SK-N-SH treated with all-trans-retinoic acid at 6 μM for 48 hours (cell line): ENCODE data around the gene SORCS2.

Experiments used
- ATAC-seq: fragments of 200-7000 bp; cut with Tn5 transposase; 3 replicates; pipeline ENCODE4 v1.9.1; 2020; ENCODE audit warnings: mild to moderate bottlenecking, moderate library complexity
- ARNTL ChIP-seq: fragments of 450-650 bp; formaldehyde crosslinking; IDR thresholded peaks from 2 replicates; pipeline ENCODE4 v1.5.0; 2020; ENCODE audit warnings: low read depth, mild to moderate bottlenecking, moderate library complexity, borderline replicate concordance
- BACH2 ChIP-seq: fragments of 250-450 bp; sonication (Bioruptor Pico); IDR thresholded peaks from 2 replicates; pipeline ENCODE4 v1.9.0; 2021; ENCODE audit warnings: mild to moderate bottlenecking, borderline replicate concordance
- CSDC2 ChIP-seq: fragments of 250-450 bp; sonication (Bioruptor Pico); IDR thresholded peaks from 2 replicates; pipeline ENCODE4 v1.5.0; 2020; ENCODE audit warnings: mild to moderate bottlenecking, moderate library complexity
- ESRRG ChIP-seq: fragments of 250-450 bp; sonication (Bioruptor Pico); IDR thresholded peaks from 2 replicates; pipeline ENCODE4 v1.6.1; 2021; ENCODE audit warnings: mild to moderate bottlenecking
- GLIS3 ChIP-seq: fragments of 250-450 bp; sonication (Bioruptor Pico); IDR thresholded peaks from 2 replicates; pipeline ENCODE4 v1.5.0; 2020; ENCODE audit warnings: mild to moderate bottlenecking, moderate library complexity
- ISL1 ChIP-seq: fragments of 250-450 bp; sonication (Bioruptor Pico); IDR thresholded peaks from 2 replicates; pipeline ENCODE4 v2.1.2; 2022; ENCODE audit warnings: mild to moderate bottlenecking, moderate library complexity
- OSR1 ChIP-seq: fragments of 250-450 bp; sonication (Bioruptor Pico); IDR thresholded peaks from 2 replicates; pipeline ENCODE4 v1.8.0; 2022; ENCODE audit warnings: moderate library complexity, mild to moderate bottlenecking, inconsistent platforms
- PPARA ChIP-seq: fragments of 250-450 bp; sonication (Bioruptor Pico); IDR thresholded peaks from 2 replicates; pipeline ENCODE4 v1.5.0; 2020; ENCODE audit warnings: mild to moderate bottlenecking, borderline replicate concordance
- RARB ChIP-seq: fragments of 250-450 bp; sonication (Bioruptor Pico); IDR thresholded peaks from 2 replicates; pipeline ENCODE4 v1.8.0; 2021; ENCODE audit warnings: mild to moderate bottlenecking, moderate library complexity
- SNAI2 ChIP-seq: fragments of 250-450 bp; sonication (Bioruptor Pico); IDR thresholded peaks from 2 replicates; pipeline ENCODE4 v1.5.0; 2020; ENCODE audit warnings: mild to moderate bottlenecking, moderate library complexity
- TCF4 ChIP-seq: fragments of 250-450 bp; sonication (Bioruptor Pico); IDR thresholded peaks from 2 replicates; pipeline ENCODE4 v1.8.0; 2021; ENCODE audit warnings: mild to moderate bottlenecking, moderate library complexity, borderline replicate concordance
- TOX ChIP-seq: fragments of 250-450 bp; sonication (Bioruptor Pico); IDR thresholded peaks from 2 replicates; pipeline ENCODE4 v1.8.0; 2021; ENCODE audit warnings: mild to moderate bottlenecking, moderate library complexity, borderline replicate concordance
- ZC3H10 ChIP-seq: fragments of 250-450 bp; sonication (Bioruptor Pico); IDR thresholded peaks from 2 replicates; pipeline ENCODE4 v1.5.1; 2021; ENCODE audit warnings: mild to moderate bottlenecking, moderate library complexity
- ZFP30 ChIP-seq: fragments of 450-650 bp; formaldehyde crosslinking; IDR thresholded peaks from 2 replicates; pipeline ENCODE4 v1.5.0; 2022; ENCODE audit warnings: mild to moderate bottlenecking, moderate library complexity
- ZNF565 ChIP-seq: fragments of 450-650 bp; formaldehyde crosslinking; conservative IDR thresholded peaks from 2 replicates; pipeline ENCODE4 v1.5.0; 2020; ENCODE audit warnings: low read depth, mild to moderate bottlenecking, moderate library complexity
- ZNF70 ChIP-seq: fragments of 450-650 bp; formaldehyde crosslinking; IDR thresholded peaks from 2 replicates; pipeline ENCODE4 v1.5.0; 2020; ENCODE audit warnings: mild to moderate bottlenecking, moderate library complexity
- ZNF8 ChIP-seq: fragments of 450-650 bp; formaldehyde crosslinking; IDR thresholded peaks from 2 replicates; pipeline ENCODE4 v1.5.0; 2020; ENCODE audit warnings: mild to moderate bottlenecking, moderate library complexity
- TF ChIP-seq, protein P1 (sequence below): fragments of 250-450 bp; sonication (Bioruptor Pico); IDR thresholded peaks from 2 replicates; pipeline ENCODE4 v1.5.1; 2021; ENCODE audit warnings: mild to moderate bottlenecking, moderate library complexity
- TF ChIP-seq, protein P2 (sequence below): fragments of 250-450 bp; sonication (Bioruptor Pico); IDR thresholded peaks from 2 replicates; pipeline ENCODE4 v1.8.0; 2021; ENCODE audit warnings: low read depth, mild to moderate bottlenecking, moderate library complexity, borderline replicate concordance
- TF ChIP-seq, protein P3 (sequence below): fragments of 250-450 bp; sonication (Bioruptor Pico); IDR thresholded peaks from 2 replicates; pipeline ENCODE4 v1.8.0; 2020; ENCODE audit warnings: mild to moderate bottlenecking, moderate library complexity, borderline replicate concordance

SORCS2 gene

GRCh38 chr4:7351014-7351413, 158.7 kb downstream of the SORCS2 start:
- TF ChIP-seq, protein P1, sequence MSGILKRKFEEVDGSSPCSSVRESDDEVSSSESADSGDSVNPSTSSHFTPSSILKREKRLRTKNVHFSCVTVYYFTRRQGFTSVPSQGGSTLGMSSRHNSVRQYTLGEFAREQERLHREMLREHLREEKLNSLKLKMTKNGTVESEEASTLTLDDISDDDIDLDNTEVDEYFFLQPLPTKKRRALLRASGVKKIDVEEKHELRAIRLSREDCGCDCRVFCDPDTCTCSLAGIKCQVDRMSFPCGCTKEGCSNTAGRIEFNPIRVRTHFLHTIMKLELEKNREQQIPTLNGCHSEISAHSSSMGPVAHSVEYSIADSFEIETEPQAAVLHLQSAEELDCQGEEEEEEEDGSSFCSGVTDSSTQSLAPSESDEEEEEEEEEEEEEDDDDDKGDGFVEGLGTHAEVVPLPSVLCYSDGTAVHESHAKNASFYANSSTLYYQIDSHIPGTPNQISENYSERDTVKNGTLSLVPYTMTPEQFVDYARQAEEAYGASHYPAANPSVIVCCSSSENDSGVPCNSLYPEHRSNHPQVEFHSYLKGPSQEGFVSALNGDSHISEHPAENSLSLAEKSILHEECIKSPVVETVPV (CRISPR knock-in tag), result no peak
- no peak for TF ChIP-seq ZC3H10
- TF ChIP-seq, all 23 proteins: peak for 0
- ATAC-seq, result no peak

- TF ChIP-seq, protein P2, sequence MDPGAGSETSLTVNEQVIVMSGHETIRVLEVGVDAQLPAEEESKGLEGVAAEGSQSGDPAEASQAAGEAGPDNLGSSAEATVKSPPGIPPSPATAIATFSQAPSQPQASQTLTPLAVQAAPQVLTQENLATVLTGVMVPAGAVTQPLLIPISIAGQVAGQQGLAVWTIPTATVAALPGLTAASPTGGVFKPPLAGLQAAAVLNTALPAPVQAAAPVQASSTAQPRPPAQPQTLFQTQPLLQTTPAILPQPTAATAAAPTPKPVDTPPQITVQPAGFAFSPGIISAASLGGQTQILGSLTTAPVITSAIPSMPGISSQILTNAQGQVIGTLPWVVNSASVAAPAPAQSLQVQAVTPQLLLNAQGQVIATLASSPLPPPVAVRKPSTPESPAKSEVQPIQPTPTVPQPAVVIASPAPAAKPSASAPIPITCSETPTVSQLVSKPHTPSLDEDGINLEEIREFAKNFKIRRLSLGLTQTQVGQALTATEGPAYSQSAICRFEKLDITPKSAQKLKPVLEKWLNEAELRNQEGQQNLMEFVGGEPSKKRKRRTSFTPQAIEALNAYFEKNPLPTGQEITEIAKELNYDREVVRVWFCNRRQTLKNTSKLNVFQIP (CRISPR knock-in tag), result no peak
- TF ChIP-seq PPARA (CRISPR knock-in tag), result no peak
- TF ChIP-seq ESRRG, result no peak
- TF ChIP-seq, all 23 proteins: peak for 0
- ATAC-seq, result no peak
Observed at GRCh38 chr4:7352486-7352885, 160.1 kb downstream of the SORCS2 start.

DNA sequence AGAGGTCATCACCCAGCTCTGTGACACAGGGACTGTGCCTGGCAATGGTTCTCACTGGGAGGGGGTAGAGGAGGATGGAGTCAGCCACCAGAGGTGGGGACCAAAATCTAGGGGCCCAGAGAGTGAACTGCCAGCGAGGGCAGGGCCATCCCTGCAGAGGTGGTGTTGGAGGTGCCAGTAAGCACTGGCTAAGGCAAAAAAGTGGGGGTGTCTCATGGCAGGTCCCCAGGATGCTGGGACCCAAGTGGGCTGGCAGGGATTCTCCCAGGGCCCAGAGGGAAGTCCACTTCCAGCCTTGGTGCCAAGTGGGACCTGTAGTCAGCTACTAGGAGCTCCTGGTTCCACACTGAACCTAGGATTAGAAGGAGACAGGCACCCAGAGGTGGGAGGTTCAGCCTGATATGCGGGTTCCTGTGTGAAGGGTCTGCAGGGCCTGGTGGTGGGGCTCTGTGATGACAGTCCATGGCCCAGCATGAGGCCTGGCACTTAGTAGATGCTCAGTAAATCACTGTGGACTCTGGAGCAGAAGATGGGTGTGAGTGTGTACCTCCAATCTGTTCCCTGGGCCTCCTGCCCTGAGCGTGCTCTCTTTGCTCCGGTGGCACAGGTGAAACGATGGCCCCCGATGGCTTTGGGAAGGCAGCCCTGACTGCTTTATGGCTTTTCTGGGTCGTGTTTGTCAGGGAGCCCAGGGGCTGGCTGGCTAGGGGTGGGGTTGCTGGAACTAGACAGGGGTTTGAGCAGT, 160.9 kb downstream of the SORCS2 start:
- ATAC-seq, result no peak
- TF ChIP-seq, protein P3, sequence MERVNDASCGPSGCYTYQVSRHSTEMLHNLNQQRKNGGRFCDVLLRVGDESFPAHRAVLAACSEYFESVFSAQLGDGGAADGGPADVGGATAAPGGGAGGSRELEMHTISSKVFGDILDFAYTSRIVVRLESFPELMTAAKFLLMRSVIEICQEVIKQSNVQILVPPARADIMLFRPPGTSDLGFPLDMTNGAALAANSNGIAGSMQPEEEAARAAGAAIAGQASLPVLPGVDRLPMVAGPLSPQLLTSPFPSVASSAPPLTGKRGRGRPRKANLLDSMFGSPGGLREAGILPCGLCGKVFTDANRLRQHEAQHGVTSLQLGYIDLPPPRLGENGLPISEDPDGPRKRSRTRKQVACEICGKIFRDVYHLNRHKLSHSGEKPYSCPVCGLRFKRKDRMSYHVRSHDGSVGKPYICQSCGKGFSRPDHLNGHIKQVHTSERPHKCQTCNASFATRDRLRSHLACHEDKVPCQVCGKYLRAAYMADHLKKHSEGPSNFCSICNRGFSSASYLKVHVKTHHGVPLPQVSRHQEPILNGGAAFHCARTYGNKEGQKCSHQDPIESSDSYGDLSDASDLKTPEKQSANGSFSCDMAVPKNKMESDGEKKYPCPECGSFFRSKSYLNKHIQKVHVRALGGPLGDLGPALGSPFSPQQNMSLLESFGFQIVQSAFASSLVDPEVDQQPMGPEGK, result no peak
- TF ChIP-seq ESRRG (no peak), ZC3H10 (no peak), RARB (CRISPR knock-in tag) (no peak), ZFP30 (CRISPR knock-in tag) (no peak), ZNF8 (CRISPR knock-in tag) (no peak), TCF4 (no peak), BACH2 (CRISPR knock-in tag) (no peak), OSR1 (CRISPR knock-in tag) (no peak), GLIS3 (CRISPR knock-in tag) (no peak), ISL1 (CRISPR knock-in tag) (no peak), ARNTL (no peak), TOX (CRISPR knock-in tag) (no peak), ZNF70 (CRISPR knock-in tag) (no peak)
- TF ChIP-seq, protein P2 (CRISPR knock-in tag), result no peak
- TF ChIP-seq, protein P1 (CRISPR knock-in tag), result no peak
- TF ChIP-seq, all 23 proteins: peak for 0

- ATAC-seq, result no peak
- TF ChIP-seq, protein P1 (CRISPR knock-in tag), result no peak
- TF ChIP-seq ESRRG (no peak), PPARA (CRISPR knock-in tag) (no peak), OSR1 (CRISPR knock-in tag) (no peak), CSDC2 (CRISPR knock-in tag) (no peak), ISL1 (CRISPR knock-in tag) (no peak), ARNTL (no peak), SNAI2 (no peak), ZNF565 (no peak), BACH2 (CRISPR knock-in tag) (no peak), ZNF70 (CRISPR knock-in tag) (no peak), ZC3H10 (no peak), ZNF8 (CRISPR knock-in tag) (no peak)
- TF ChIP-seq, protein P2 (CRISPR knock-in tag), result no peak
Observed at GRCh38 chr4:7353846-7354610, 161.7 kb downstream of the SORCS2 start.
